ENCODE results near the gene HYI.

The HYI gene

DNA sequence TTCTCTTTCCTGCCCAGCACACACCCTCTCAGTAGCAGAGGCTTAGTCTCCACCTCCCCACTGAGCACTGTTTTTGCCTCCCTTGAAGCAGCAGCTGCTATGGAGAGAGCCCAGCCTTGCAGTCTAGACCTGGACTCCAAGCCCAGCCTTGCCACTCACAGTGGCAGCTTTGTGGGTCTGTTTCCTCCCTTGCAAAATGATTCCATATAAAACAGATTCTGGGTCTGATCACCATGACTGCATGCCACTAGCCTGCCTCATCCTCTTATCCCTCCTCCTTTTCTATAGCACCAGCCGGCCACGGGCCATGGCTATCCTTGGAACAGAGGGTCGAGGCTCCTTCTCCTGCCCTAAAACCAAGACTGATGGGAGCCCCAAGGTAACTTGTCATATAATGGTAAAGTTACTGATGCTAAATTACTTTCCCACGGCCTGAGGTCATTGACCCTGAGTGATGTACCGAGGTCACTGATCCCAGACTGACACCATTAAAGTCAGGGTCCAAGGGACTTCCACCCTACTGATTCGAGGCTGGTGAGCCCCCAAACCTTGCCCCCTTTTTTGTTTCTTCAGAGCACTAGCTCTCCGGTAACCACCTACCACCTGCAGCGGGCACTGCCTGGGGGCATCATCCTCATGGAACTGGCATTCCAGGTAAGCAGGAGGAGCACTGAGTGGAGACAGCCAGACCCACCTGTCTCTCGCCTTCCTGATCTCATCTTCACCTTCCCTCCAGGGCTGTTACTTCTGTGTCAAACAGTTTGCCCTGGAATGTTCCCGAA lies 7.9 kb downstream of the HYI start:
- no peak for DNase-seq

DNA sequence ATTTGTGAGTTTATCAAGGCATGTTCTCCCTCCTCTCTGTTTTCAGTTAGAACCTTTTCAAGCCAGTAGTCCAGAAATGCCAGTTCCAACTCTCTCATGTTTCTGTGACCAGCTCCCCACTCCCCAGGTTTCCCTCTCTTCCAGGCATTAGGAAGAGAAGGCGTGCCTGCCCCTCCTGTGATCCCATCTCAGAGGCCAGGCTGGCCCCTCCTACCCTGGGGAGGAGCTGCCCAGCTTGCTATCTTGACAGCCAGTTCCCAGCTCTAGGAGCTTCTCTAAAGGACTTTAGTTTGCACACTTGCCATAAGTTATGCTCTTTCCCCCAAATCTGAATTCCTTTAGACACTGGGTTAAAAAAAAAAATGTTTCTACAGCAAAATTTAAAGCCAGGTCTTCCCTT lies 8.9 kb downstream of the HYI start:
- no peak for DNase-seq

DNA sequence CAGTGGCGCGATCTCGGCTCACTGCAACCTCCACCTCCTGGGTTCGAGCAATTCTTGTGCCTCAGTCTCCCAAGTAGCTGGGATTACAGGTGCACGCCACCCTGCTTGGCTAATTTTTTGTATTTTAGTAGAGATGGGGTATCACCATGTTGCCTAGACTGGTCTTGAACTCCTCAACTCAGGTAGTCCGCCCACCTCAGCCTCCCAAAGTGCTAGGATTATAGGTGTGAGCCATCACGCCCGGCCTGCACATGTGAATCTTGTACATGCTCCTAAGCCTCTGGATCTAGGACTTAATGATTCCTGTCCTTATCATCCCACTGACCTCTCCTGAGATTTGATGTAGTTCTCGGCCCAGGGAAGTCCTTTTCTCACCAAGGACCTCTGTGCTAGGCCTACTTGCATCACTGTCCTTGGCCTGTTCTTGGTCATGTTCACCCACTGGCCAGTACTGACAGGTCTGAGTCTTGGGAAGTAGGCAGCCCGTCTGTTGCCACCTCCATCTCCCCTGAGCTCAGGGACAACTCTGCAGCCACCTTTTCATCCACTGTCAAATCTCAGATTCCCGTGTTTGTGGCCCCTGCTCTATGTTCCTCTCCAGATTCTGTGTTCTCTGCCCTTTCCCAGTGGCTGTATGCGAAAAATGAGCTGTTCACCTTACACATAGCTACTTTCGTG lies 9.4 kb downstream of the HYI start:
- no peak for DNase-seq

DNA sequence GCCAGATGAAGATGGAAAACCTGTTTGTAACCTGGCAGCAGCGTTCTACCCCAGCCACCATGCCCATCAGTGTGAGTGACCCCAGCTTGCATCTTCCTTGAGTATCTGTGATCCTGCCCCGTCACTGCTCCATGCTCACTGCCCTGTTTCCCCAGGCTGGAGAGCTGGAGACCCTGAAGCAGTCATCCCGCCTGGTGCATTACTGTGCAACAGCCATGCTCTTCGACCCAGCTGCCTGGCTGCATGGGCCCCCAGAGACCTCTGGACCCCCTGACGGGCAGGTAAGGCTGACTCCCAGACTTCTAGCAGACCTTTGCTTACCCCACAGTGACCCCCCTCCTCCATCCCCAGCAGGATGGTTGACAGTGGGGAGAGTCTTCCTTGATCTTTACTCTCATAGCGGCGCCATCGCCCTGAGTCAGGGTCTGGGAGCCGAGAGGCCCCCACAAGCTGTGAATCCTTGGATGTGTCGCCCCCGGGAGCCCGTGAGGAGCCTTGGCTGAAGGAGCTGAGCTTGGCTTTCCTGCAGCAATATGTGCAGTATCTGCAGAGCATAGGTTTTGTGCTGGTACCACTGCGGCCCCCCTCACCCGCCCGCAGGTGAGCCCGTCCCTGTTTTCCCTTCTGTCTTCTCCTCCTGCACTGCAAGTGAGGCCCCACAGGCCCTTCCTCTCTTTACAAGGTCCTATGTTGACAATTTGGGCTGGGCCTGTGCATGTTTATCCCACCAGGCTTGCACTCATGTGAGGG lies 10.4 kb downstream of the HYI start:
- DNase-seq = no peak

DNA sequence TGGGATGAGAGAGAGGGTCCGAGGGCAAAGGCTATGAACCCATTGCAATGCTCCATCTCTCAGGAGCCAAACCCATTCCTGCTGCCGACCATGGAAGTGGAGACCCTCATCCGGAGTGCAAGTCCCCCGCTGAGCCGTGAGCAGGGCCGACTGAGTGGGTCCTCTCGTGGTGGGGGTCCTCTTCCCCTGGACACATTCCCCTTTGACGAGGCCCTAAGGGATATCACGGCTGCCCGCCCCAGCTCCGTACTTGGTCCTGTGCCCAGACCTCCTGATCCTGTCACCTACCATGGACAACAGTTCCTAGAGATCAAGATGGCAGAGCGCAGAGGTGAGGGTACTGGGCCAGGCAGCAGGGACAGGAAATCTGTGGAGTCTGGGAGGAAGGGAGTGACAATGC lies 11.0 kb downstream of the HYI start:
- no peak for DNase-seq

DNA sequence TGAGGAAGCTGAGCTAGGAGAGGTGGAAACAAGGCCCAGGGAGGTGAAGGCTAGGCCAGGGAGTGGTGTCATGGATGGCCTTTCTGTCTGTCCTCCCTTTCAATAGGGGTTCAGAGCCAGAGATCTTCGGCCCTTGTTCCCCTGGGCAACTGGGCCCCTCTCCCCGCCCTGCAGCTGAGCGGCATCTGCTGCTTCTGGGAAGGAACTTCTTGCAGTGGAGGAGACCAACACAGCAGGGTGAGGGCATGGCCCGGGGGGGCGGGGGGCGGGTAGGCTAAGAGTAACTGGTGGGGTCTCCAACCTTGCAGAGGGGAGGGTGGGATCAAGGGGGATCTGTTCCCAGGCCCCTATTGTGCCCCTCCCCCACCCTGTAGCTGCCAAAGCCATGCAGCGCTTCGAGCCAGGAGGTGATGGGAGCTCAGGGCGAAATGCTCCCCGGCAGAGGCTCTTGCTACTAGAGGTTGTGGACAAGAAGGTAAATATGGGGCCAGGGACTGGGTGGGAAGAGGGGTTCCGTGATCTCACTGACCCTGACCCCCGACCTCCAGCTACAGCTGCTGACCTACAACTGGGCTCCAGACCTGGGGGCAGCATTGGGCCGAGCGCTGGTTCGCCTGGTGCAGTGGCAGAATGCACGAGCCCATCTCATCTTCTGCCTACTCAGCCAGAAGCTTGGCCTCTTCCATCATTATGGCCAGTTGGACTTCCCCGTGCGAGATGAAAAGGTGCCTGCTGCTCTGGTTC lies 11.7 kb downstream of the HYI start:
- DNase-seq = no peak

DNA sequence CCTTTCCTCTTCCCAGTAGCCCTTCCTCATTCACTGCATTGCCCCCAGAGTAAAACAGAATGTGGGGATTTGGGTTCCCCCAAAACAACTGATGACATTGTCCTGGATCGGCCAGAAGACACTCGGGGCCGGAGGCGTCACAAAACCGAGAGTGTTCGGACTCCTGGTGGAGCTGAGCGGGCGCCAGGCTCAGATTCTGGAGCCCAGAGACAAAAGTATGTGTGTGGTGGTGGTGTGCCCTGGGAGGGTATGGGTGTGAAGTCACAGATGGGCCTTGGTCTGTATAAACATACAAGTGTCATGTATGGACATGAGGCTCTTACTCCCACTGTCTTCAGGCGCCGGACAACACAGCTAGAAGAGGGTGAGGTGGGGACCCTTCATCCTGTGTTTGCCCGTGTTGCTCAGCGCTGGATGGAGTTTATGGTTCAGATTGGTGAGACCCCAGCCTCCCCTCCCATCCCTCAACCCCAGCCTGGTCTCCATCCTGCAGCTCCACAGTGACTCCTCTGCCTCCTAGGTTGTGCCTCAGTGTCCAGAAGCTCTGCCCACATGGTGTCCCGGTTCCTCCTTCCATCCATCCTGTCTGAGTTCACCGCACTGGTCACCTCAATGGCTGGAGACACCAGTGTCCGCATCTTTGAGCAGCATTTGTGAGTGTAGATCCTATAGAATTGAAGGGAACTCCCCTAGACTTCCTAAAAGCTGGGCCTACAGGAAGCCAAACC lies 12.4 kb downstream of the HYI start:
- no peak for DNase-seq

DNA sequence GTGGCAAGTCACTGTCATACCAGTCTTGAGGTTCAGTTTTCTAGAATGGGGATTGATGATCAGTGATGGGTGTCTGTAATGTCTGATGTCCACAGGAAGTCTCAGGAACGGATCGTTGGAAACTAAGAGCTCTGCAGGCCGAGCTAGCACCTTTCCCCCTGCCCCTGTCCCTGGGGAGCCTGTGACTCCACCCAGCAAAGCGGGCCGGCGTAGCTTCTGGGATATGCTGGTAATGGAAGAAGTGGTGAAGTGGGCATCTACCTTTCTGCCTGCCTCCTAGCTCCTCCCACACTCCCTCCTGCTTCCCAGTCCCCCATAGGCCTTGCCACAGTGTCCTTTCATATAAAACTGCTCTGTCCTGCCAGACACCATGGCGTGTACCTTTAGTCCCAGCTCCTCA lies 13.4 kb downstream of the HYI start:
- no peak for DNase-seq

DNA sequence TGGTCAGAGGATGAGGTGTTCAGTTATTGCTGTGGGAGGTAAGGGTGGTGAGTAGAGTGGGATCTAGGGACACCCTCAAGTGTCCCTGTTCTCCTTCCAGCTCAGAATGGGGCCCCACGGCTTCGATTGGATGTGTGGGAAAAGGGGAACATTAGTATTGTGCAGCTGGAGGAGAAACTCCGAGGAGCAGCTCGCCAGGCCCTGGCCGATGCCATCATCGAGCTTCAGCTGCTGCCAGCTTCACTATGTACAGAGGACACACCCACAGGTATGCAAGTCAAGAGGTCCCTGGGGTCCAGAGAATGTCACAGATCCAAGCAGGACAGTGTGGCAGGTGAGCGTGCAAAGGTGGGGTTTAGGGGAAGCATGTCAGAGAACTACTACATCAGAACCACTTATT lies 13.9 kb downstream of the HYI start:
- no peak for DNase-seq

DNA sequence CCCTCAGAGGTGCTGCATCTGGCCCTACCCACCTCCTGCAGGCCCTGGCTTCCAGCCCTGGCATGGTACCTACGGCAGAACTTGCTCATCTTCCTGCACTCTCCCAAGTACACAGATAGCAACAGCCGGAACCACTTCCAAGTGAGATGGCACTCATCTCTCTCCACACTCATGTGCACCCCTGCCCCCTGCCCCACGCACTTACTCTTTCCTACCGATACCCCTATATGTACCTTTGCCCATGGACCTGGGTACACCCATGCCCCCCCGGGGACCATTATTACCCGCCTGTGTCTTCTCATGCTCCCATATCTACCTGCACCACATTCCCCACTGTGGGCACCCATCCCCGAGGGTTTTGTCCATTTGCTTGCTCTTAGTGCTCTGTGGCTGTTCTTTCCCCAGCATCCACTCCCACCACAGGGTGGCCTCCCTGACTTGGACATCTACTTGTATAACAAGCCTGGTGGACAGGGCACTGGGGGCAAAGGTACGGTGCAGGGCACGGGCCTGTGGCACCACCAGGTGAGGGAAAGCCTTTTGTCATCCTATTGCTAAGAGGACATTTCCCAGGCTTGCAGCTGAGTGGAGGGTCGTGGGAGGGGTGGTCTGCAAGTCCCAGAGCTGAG lies 14.7 kb downstream of the HYI start:
- no peak for DNase-seq

DNA sequence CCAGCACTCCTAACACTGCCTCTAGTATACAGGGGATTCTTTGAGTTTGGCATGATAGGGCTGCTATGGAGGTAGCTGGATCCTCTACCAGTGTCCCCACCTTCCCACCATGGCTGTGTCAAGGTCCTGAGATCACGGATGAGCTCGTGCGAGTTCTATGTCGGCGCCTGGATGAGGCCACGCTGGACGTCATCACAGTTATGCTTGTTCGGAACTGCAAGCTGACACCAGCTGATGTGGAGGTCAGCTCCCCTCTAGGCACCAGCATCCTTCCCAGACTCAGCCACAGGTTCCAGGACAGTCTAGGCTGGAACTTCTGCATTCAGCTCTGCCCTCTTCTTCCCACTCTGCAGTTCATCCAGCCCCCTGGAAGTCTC lies 15.2 kb downstream of the HYI start:
- DNase-seq = no peak

DNA sequence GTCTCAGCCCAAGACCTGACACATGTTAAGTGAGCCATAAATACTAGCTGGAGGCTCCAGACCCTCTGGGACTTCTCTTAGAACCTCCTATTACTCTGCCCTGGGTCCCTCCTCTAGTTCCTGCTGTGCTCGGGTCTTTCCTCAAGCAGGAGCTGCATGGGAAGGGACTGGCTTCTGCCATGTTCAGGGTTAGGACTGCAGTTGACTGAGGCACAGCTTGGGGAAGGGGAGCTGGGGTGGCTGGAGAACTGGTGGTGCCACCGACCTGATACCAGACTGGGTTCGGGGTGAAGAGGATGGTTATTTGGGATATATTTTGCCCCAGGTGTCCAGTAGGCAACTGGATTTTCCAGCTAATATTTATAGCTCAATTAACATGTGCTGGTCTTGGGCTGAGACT lies 15.7 kb downstream of the HYI start:
- no peak for DNase-seq

DNA sequence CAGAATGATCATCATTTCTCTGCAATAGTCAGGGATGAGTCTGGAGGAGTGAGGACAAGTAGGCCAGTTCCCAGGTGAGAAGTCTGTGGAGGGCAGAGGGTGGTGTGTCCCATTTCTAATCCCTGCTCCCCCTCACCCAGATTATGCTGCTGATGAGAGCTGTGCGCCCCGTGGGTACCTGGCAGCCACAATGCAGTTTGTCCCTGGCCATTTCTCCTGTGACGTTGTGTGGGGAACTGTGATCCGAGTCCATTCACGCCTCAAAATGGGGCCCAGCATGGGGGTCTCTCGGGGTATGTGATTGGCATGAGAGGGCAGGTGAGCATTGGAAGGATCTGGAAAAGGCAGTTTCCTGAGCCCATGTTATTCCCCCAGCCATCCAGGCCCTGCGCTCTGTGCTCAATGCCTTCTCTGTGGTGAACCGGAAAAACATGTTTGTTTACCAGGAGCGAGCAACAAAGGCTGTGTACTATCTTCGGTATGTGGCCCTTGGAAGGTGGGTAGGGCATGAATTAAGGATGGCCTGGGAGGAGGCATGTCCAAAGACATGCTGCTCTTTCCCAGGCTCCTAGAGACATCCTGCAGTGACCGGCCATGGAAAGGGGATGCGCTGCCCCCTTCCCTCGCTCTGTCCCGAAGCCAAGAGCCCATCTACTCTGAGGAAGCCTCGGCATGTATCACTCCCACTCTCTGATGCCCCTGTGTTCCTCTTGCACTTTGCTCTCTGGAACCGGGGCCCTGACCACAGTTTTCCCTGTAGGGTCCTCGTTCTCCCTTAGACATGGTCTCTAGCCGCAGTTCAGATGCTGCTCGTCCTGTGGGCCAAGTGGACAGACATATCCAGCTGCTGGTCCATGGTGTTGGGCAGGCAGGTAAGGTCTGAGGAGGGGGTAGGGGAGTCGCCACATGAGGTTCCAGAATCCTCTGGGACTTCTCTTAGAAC lies 16.4 kb downstream of the HYI start:
- DNase-seq = no peak

DNA sequence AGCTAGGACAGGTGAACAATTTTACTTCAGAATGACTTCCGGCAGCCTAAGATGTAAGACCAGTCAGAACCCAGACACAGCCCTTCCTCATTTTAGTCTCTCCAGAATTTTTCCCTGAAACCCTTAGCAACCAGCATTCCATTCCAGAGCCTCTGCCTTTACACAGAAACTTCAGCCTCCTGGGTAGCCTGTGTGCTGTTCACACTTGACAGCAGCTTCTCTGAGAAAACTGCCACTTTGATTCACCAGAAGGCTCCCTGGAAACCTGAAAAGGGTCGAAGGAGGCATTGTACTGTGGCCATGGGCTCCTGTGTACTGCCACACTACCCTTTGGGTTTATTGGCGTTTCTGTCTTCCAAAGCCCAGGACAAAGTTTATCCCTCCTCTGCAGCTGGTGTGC lies 17.4 kb downstream of the HYI start:
- DNase-seq = no peak

DNA sequence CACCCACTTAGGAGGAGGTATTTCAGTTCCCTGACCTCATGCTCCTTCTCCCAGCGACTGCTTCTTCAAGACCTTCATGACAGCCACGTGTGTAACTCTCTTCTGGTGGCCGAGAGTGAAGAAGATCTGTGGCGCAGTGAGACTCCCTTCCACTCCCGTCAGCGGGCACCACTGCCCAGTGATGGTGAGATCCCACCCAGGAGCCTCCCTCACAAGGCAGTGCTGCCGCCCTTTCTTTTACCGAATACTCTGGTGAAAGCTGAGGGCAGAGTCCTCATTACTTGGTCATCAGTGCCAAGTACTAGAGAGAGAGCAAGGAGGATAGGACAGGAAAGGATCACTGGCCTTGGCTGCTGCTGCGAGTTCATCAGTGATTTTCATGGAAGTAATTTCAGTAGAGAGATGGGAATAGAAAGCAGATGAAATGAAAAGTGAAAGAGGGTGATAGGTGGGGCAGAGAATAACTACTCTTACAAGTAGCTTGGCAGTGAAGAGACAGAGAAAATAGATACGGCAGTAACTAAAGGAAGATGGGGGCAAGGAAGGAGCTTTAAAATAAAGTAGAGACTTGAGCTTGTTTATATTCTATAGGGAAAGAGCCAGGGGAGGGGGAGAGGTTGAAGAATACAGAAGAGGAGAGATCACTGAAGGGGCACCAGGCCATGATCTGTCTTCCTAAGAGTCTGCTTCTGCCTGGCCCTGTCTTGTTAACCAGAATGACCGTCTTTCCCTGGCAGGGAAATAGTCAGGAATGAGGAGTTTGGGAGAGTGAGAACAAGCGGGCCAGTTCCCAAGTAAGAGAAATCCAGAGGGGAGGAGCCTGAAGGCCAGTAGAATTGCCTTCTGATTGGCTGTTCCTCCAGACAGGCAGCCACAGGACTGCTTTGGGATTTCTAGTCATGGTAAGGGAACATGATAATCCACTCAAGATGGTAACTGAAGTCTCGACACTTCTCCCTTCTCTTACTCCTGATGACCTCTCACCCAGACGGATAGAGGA lies 18.3 kb downstream of the HYI start:
- DNase-seq = no peak

DNA sequence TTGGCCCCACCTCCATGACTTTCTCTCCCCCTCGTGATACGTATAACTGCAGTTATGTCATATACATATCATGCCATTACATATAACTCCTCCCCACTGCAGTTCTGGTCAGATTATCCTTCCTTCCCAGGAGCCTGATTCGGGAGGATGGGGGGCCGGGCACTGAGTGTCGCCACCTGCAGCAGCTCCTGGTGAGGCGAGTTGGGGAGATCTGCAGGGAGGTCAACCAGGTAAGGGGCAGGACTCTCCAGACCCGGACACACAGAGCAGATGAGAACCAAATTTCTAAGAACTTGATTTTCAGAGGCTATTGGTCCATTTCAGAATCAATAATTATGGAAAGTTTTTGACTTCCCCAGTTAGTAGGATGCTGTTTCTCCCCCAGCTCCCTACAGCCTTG lies 19.5 kb downstream of the HYI start:
- no peak for DNase-seq

DNA sequence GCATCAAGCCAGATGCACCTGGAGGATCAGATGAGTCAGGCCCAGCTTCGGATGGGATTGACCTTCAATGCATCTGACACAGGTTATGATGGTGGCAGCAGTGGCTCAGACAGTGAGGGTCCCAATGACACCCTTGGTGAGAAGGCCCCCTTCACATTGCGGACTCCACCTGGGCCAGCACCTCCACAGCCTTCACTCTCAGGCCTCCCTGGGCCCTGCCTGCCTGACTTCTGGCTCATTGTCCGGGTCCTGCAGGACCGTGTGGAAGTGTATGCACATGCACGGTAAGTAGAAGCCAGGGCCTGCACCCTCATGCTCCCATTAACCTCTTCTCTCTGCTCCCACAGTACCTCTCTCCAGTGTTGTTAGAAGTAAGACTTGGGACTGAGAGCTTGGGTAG lies 20.8 kb downstream of the HYI start:
- DNase-seq = no peak

DNA sequence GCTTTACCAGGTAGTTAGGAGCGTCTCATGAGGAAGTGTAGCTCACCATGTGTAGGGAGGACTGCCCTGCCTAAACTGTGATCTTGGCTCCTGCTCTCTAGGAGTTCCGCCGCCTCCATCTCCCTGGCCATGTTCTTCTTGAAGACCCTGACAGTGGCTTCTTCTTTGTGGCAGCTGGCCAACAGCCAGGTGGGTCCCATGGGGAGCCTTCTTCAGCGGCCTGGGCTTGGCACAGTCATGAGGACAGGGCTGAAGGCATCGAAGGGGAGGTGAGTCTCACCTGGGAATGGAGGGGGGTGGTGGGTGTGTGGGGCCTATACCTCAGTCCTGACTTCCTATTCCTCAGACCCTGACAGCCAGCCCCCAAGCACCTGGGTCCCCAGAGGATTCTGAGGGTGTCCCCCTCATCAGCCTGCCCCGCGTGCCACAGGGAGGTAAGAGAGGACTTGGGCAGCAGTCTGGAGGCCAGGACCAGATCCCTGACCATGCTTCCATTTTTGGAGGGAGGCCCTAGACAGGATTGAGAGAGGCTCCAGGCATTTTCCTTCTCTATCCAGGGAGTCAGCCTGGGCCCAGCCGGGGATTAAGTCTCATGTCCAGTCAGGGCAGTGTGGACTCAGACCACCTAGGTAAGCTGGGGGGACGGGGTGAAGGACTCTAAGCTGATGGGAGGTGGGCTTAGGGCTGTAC lies 21.4 kb downstream of the HYI start:
- DNase-seq = no peak

DNA sequence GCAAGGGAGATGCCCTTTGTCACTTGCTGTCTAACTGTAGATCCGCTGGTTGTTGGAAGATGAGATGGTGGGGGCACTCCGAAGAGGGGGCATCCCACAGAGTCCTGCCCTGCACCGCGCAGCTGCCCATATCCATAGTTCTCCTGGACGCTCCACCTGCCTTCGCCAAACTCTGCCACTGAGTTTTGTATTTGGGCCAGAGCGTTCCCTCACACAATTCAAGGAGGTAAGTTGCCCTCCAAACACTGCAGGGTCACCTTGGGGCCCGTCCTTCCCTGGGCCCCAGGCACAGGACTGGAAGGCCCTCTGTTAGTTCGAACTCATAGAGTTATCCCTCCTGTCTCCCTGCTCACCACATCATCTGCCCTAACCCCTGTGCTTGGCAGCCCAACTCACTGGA lies 22.1 kb downstream of the HYI start:
- DNase-seq = no peak

Measured in right kidney (tissue), 1 donor.